HEK293 (cell line): ENCODE measurements around the gene APOBR.
A peak's percentile ranks its signal among the peaks of the same experiment; 100 is the strongest.

ENCODE experiments used
- CTCF ChIA-PET: fragments of 350-600 bp; formaldehyde crosslinking; extraction: SDS; loops from one replicate; lab custom pipeline; 2021; ENCODE audit warnings: antibody characterized with exemption; lab: Yijun Ruan, JAX
- POLR2A ChIA-PET: fragments of 300-600 bp; formaldehyde crosslinking; extraction: SDS; loops from one replicate; lab custom pipeline; 2020; ENCODE audit warnings: antibody characterized with exemption, inconsistent platforms; lab: Yijun Ruan, JAX
- H3K27ac ChIP-seq: fragments of 200-500 bp; sonication (Bioruptor generic); 2 replicates; pipeline ENCODE4 v1.5.1; 2014; ENCODE audit warnings: low read depth, low read length, control low read depth, inconsistent platforms; ENCODE audit errors: extremely low read depth
- H3K36me3 ChIP-seq, 2 experiments: fragments of 200-500 bp in 1 of 2; sonication (Bioruptor generic) in 1 of 2; 1 replicate in 1 of 2; 2 replicates in 1 of 2; pipeline ENCODE4 v1.5.1; 2014 to 2017; ENCODE audit warnings: inconsistent platforms in 2 of 2, low read length in 2 of 2; ENCODE audit not compliant: control insufficient read depth in 2 of 2, insufficient read depth in 1 of 2
- H3K4me1 ChIP-seq: fragments of 200-500 bp; sonication (Bioruptor generic); 2 replicates; pipeline ENCODE4 v1.5.1; 2014; ENCODE audit warnings: mild to moderate bottlenecking, low read length, inconsistent platforms; ENCODE audit not compliant: control insufficient read depth, insufficient read depth
- H3K4me3 ChIP-seq: 2 replicates; pipeline ENCODE4 v1.5.1; 2011; ENCODE audit warnings: low read depth, mild to moderate bottlenecking, control low read depth, low read length, moderate library complexity
- H3K9me3 ChIP-seq: fragments of 200-500 bp; sonication (Bioruptor generic); 2 replicates; pipeline ENCODE4 v1.5.1; 2014; ENCODE audit warnings: low read depth, low read length, inconsistent platforms; ENCODE audit not compliant: control insufficient read depth, insufficient read depth
- HIC1 ChIP-seq: fragments of 450-650 bp; formaldehyde crosslinking; IDR thresholded peaks from 2 replicates; pipeline ENCODE4 v1.5.1; 2016; ENCODE audit warnings: missing biosample characterization, missing genetic modification characterization
- KLF8 ChIP-seq: fragments of 450-650 bp; formaldehyde crosslinking; IDR thresholded peaks from 2 replicates; pipeline ENCODE4 v1.5.1; 2016; ENCODE audit warnings: missing biosample characterization, missing genetic modification characterization
- PRDM4 ChIP-seq: fragments of 450-650 bp; formaldehyde crosslinking; IDR thresholded peaks from 2 replicates; pipeline ENCODE4 v1.5.1; 2017; ENCODE audit warnings: missing biosample characterization, missing genetic modification characterization
- ZBTB1 ChIP-seq: fragments of 450-650 bp; formaldehyde crosslinking; IDR thresholded peaks from 2 replicates; pipeline ENCODE4 v1.5.1; 2016; ENCODE audit warnings: missing biosample characterization, missing genetic modification characterization
- ZBTB10 ChIP-seq: fragments of 450-650 bp; formaldehyde crosslinking; IDR thresholded peaks from 2 replicates; pipeline ENCODE4 v1.5.1; 2016; ENCODE audit warnings: missing biosample characterization, missing genetic modification characterization
- ZBTB11 ChIP-seq: fragments of 450-650 bp; formaldehyde crosslinking; conservative IDR thresholded peaks from 2 replicates; pipeline ENCODE4 v1.5.1; 2016; ENCODE audit warnings: low read depth, missing biosample characterization, missing genetic modification characterization
- ZFP69B ChIP-seq: fragments of 450-650 bp; formaldehyde crosslinking; IDR thresholded peaks from 2 replicates; pipeline ENCODE4 v1.5.1; 2016; ENCODE audit warnings: missing biosample characterization, missing genetic modification characterization
- ZNF114 ChIP-seq: fragments of 450-650 bp; formaldehyde crosslinking; IDR thresholded peaks from 2 replicates; pipeline ENCODE4 v1.5.0; 2017; ENCODE audit warnings: missing biosample characterization, missing genetic modification characterization
- ZNF146 ChIP-seq: fragments of 450-650 bp; formaldehyde crosslinking; IDR thresholded peaks from 2 replicates; pipeline ENCODE4 v1.5.1; 2016; ENCODE audit warnings: missing biosample characterization, missing genetic modification characterization
- ZNF174 ChIP-seq: fragments of 450-650 bp; formaldehyde crosslinking; IDR thresholded peaks from 2 replicates; pipeline ENCODE4 v1.5.0; 2017; ENCODE audit warnings: missing biosample characterization, mild to moderate bottlenecking, missing genetic modification characterization
- ZNF239 ChIP-seq: fragments of 450-650 bp; formaldehyde crosslinking; IDR thresholded peaks from 2 replicates; pipeline ENCODE4 v1.5.1; 2016; ENCODE audit warnings: missing biosample characterization, missing genetic modification characterization
- ZNF398 ChIP-seq: fragments of 450-650 bp; formaldehyde crosslinking; IDR thresholded peaks from 2 replicates; pipeline ENCODE4 v1.5.1; 2017; ENCODE audit warnings: missing biosample characterization, missing genetic modification characterization
- ZNF529 ChIP-seq: fragments of 450-650 bp; formaldehyde crosslinking; IDR thresholded peaks from 2 replicates; pipeline ENCODE4 v1.5.1; 2017; ENCODE audit warnings: missing genetic modification characterization, missing biosample characterization; ENCODE audit not compliant: insufficient replicate concordance
- ZNF623 ChIP-seq: fragments of 450-650 bp; formaldehyde crosslinking; IDR thresholded peaks from 2 replicates; pipeline ENCODE4 v1.5.1; 2016; ENCODE audit warnings: missing biosample characterization, missing genetic modification characterization
- ZNF843 ChIP-seq: fragments of 450-650 bp; formaldehyde crosslinking; IDR thresholded peaks from 2 replicates; pipeline ENCODE4 v1.5.1; 2016; ENCODE audit warnings: missing biosample characterization, missing genetic modification characterization
- ZSCAN30 ChIP-seq: fragments of 450-650 bp; IDR thresholded peaks from 2 replicates; pipeline ENCODE4 v1.5.1; 2018; ENCODE audit warnings: missing biosample characterization, mild to moderate bottlenecking, missing genetic modification characterization, moderate library complexity
- ZXDB ChIP-seq: fragments of 450-650 bp; formaldehyde crosslinking; IDR thresholded peaks from 2 replicates; pipeline ENCODE4 v1.5.1; 2016; ENCODE audit warnings: missing biosample characterization, missing genetic modification characterization

The APOBR gene

GRCh38 chr16:28537964-28538732 is 43.7 kb downstream of the APOBR start:
- POLR2A ChIA-PET: interaction anchor here (0.6 kb wide), 1 partner anchor 8 kb away, joined by 5 read pairs; no protein-coding TSS in a partner anchor
- CTCF ChIA-PET: interaction anchor here (0.6 kb wide), 1 partner anchor 10 kb away, joined by 3 read pairs; no protein-coding TSS in a partner anchor
- TF ChIP-seq ZSCAN30 (tag by site-specific recombination) (no peak), ZXDB (tag by site-specific recombination) (no peak), ZBTB1 (tag by site-specific recombination) (no peak), ZNF114 (tag by site-specific recombination) (no peak), PRDM4 (tag by site-specific recombination) (no peak), ZNF146 (tag by site-specific recombination) (no peak), KLF8 (tag by site-specific recombination) (no peak), ZNF174 (tag by site-specific recombination) (no peak), ZBTB11 (no peak), ZNF239 (tag by site-specific recombination) (no peak), ZNF843 (tag by site-specific recombination) (no peak), ZNF398 (tag by site-specific recombination) (no peak), ZNF623 (tag by site-specific recombination) (no peak), ZBTB10 (no peak), ZNF529 (tag by site-specific recombination) (no peak), HIC1 (tag by site-specific recombination) (no peak), ZFP69B (no peak)
- no peaks in the 10 kb centered on the region for H3K4me1 ChIP-seq
- no peaks in the 10 kb centered on the region for H3K36me3 ChIP-seq
- no peaks in the 10 kb centered on the region for H3K9me3 ChIP-seq
- peak overlapping the region; percentile 45; the same call in 1 of the 2 replicates for H3K27ac ChIP-seq
- no peak overlapping the region for H3K4me3 ChIP-seq
